IPS DF 6.9 (cell line): ENCODE results near the gene CYP39A1.

Experiments used
- DNase-seq: peaks from one replicate; pipeline ENCODE4 v3.0.0-alpha.2; 2013; ENCODE audit warnings: low read depth, low spot score
- H3K27ac ChIP-seq: one replicate; pipeline ENCODE4 v1.5.1; 2013; ENCODE audit warnings: low read length, control low read depth
- H3K27me3 ChIP-seq: 2 replicates; pipeline ENCODE4 v1.6.1; 2013; ENCODE audit warnings: mild to moderate bottlenecking, low read length; ENCODE audit not compliant: control insufficient read depth, insufficient read depth
- H3K36me3 ChIP-seq: 2 replicates; pipeline ENCODE4 v1.6.1; 2013; ENCODE audit warnings: low read length; ENCODE audit not compliant: control insufficient read depth, insufficient read depth
- H3K4me1 ChIP-seq: 2 replicates; pipeline ENCODE4 v1.6.1; 2013; ENCODE audit warnings: low read length; ENCODE audit not compliant: control insufficient read depth, insufficient read depth
- H3K4me3 ChIP-seq: 2 replicates; pipeline ENCODE4 v1.5.1; 2013; ENCODE audit warnings: mild to moderate bottlenecking, low read length
- H3K9me3 ChIP-seq: 2 replicates; pipeline ENCODE4 v1.6.1; 2013; ENCODE audit warnings: low read length, inconsistent platforms; ENCODE audit not compliant: control insufficient read depth, insufficient read depth
- WGBS: extraction: QIAGEN DNeasy Blood & Tissue Kit; methylation state at CpG from one replicate; pipeline ENCODE4 v1.1.7; 2013; ENCODE audit warnings: mixed read lengths, missing lambda C conversion rate; ENCODE audit not compliant: insufficient read length, insufficient coverage; 5-methylcytosine and 5-hydroxymethylcytosine counted together

Gene CYP39A1, protein sequence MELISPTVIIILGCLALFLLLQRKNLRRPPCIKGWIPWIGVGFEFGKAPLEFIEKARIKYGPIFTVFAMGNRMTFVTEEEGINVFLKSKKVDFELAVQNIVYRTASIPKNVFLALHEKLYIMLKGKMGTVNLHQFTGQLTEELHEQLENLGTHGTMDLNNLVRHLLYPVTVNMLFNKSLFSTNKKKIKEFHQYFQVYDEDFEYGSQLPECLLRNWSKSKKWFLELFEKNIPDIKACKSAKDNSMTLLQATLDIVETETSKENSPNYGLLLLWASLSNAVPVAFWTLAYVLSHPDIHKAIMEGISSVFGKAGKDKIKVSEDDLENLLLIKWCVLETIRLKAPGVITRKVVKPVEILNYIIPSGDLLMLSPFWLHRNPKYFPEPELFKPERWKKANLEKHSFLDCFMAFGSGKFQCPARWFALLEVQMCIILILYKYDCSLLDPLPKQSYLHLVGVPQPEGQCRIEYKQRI

DNA sequence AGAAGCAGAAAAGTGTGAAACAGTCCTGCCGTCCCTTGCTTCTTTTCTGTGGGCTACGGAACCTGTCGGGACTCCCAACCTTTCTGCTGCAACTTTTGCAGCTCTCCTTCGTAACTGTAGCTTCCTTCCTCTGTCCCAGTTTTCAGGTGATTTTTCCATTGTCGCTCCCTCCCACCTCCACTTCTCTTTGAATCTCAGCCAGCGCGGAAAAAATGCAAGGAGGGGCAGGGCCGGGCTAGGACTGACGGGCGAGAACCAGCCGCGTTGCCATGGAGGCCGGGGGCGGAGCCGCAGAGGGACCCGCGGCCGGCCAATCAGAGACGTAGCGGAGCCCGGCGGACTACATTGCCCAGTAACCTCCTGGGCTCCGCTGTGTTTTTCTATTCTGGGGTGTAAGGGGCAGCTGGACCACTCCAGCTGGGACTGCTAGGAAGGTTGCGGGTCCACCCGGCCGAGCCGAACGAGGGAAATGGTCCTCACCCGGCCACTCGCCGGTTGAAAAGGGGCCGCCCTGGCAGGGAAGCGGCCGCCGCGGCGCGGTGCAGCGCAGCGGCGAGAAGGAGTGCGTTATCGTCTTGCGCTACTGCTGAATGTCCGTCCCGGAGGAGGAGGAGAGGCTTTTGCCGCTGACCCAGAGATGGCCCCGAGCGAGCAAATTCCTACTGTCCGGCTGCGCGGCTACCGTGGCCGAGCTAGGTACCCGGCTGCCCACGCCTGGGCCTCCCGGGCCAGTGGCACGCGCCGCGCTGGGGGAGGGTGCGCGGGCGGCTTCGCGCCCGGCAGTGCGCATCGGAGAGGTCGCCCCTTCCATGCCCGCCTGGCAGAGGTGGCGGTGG is at the start of gene CYP39A1, which contains the start of gene SLC25A27:
Gene CYP39A1, minus strand, starts transcription at position 216 of the 836 bp plus-strand sequence. CDS start 236 bp downstream, outside the sequence.
Gene SLC25A27, plus strand, starts transcription at position 373 of the 836 bp plus-strand sequence. Its CDS starts 218 bp downstream, at position 591.
- H3K27ac ChIP-seq = no peak within 1 kb of the TSS
- peak; percentile 74 for DNase-seq
- no peaks in the 10 kb centered on the region for H3K36me3 ChIP-seq
- H3K4me3 ChIP-seq = peak within 1 kb of the TSS; percentile 89
- H3K9me3 ChIP-seq = no peaks in the 10 kb centered on the region
- H3K27me3 ChIP-seq = peaks cover 2% of the 10 kb centered on the region; the same call in 1 of the 2 replicates
- WGBS = no CpG with 5 or more reads among the region's 72 CpGs
- no peaks in the 10 kb centered on the region for H3K4me1 ChIP-seq

DNA sequence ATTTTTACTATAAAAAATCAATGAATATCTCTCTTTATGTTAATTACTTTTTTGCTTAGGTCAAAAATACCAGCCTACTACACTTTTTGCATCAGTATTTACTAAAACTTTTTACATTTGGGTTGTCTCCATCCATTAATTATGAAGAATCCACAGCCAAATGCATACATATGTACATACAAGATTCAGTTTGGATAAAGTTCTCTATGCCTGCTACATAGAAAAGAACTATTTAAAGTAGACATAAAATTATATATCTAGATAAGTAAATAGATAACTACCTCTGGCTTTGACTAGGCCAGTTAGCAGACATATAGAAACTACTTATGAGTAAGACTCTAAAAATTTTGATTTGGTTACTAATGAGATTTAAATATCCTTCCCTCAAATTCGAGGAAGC is 47.4 kb upstream of the CYP39A1 start:
- Histone ChIP-seq H3K36me3 (no peaks in the 10 kb centered on the region), H3K27ac (no peak overlapping the region), H3K4me3 (no peak overlapping the region), H3K27me3 (no peaks in the 10 kb centered on the region), H3K4me1 (no peaks in the 10 kb centered on the region), H3K9me3 (no peaks in the 10 kb centered on the region)
- DNase-seq = no peak
- no CpG with 5 or more reads among the region's 1 CpG for WGBS

DNA sequence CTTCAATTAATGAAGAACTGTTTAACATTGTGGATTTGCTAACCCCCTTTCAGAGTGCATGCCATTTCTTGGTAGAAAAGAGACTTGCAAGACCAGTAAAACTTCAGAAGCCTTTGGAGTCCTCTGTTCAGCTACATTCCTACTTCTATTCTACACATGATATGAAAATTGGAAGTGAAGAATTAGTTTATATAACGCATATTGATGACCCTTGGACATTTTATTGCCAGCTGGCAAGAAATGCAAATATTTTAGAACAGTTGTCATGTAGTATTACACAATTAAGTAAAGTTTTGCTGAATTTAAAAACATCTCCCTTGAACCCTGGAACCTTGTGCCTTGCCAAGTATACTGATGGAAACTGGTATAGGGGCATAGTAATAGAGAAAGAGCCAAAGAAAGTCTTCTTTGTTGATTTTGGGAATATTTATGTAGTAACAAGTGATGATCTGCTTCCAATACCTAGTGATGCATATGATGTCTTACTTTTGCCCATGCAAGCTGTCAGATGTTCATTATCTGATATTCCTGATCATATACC is 38.4 kb upstream of the CYP39A1 start:
- Histone ChIP-seq H3K27me3 (no peaks in the 10 kb centered on the region), H3K4me3 (no peak overlapping the region), H3K36me3 (no peaks in the 10 kb centered on the region; the same call in 1 of the 2 replicates), H3K27ac (no peak overlapping the region), H3K9me3 (no peaks in the 10 kb centered on the region), H3K4me1 (no peaks in the 10 kb centered on the region)
- WGBS = no CpG with 5 or more reads among the region's 1 CpG
- no peak for DNase-seq

DNA sequence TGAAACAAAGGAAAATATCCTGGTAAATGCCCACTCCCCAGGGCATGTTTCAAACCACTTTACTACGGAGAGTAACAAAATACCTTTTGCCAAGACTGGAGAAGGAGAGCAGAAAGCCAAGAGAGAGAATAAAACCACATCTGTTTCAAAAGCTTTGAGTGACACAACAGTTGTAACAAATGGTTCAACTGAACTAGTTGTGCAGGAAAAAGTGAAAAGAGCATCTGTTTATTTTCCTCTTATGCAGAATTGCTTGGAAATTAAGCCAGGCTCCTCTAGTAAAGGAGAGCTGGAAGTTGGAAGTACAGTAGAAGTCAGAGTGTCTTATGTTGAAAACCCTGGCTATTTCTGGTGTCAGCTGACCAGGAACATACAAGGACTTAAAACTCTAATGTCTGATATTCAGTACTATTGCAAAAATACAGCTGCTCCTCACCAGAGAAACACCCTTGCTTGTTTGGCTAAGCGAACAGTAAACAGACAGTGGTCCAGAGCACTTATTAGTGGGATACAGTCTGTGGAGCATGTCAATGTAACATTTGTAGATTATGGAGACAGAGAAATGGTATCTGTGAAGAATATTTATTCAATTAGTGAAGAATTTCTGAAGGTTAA is 37.6 kb upstream of the CYP39A1 start:
- no peaks in the 10 kb centered on the region for H3K9me3 ChIP-seq
- WGBS = no CpG with 5 or more reads among the region's 2 CpGs
- H3K27me3 ChIP-seq = no peaks in the 10 kb centered on the region
- DNase-seq = no peak
- H3K4me1 ChIP-seq = no peaks in the 10 kb centered on the region
- no peak overlapping the region for H3K4me3 ChIP-seq
- no peaks in the 10 kb centered on the region; the same call in 1 of the 2 replicates for H3K36me3 ChIP-seq
- no peak overlapping the region for H3K27ac ChIP-seq

DNA sequence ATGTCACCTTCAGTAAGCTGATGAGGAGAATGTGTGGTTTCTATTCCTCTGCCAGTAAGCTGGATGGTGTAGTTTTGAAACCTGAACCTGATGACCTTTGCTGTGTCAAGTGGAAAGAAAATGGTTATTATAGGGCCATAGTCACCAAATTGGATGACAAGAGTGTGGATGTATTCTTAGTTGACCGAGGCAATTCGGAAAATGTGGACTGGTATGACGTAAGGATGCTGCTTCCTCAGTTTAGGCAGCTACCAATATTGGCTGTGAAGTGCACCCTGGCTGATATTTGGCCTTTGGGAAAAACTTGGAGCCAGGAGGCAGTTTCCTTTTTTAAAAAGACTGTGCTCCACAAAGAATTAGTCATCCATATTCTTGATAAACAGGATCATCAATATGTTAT is 37.0 kb upstream of the CYP39A1 start:
- H3K27ac ChIP-seq = no peak overlapping the region
- H3K27me3 ChIP-seq = no peaks in the 10 kb centered on the region
- no CpG with 5 or more reads among the region's 3 CpGs for whole genome bisulfite sequencing
- no peaks in the 10 kb centered on the region for H3K9me3 ChIP-seq
- DNase-seq = no peak
- no peaks in the 10 kb centered on the region; the same call in 1 of the 2 replicates for H3K36me3 ChIP-seq
- no peaks in the 10 kb centered on the region for H3K4me1 ChIP-seq
- no peak overlapping the region for H3K4me3 ChIP-seq

DNA sequence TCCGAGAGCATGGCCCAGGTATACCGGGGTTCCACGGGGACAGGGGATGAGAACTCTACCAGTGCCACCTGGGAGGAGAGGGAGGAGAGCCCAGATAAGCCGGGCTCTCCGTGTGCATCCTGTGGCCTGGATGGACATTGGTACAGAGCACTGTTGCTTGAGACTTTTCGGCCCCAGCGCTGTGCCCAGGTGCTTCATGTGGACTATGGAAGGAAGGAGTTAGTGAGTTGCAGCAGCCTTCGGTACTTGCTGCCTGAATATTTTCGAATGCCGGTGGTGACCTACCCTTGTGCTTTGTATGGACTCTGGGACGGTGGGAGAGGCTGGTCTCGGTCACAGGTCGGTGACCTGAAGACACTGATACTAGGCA is 36.3 kb upstream of the CYP39A1 start:
- Histone ChIP-seq H3K36me3 (no peaks in the 10 kb centered on the region; the same call in 1 of the 2 replicates), H3K4me1 (no peaks in the 10 kb centered on the region), H3K4me3 (no peak overlapping the region), H3K9me3 (no peaks in the 10 kb centered on the region), H3K27ac (no peak overlapping the region), H3K27me3 (no peaks in the 10 kb centered on the region)
- DNase-seq = no peak
- WGBS = no CpG with 5 or more reads among the region's 13 CpGs

DNA sequence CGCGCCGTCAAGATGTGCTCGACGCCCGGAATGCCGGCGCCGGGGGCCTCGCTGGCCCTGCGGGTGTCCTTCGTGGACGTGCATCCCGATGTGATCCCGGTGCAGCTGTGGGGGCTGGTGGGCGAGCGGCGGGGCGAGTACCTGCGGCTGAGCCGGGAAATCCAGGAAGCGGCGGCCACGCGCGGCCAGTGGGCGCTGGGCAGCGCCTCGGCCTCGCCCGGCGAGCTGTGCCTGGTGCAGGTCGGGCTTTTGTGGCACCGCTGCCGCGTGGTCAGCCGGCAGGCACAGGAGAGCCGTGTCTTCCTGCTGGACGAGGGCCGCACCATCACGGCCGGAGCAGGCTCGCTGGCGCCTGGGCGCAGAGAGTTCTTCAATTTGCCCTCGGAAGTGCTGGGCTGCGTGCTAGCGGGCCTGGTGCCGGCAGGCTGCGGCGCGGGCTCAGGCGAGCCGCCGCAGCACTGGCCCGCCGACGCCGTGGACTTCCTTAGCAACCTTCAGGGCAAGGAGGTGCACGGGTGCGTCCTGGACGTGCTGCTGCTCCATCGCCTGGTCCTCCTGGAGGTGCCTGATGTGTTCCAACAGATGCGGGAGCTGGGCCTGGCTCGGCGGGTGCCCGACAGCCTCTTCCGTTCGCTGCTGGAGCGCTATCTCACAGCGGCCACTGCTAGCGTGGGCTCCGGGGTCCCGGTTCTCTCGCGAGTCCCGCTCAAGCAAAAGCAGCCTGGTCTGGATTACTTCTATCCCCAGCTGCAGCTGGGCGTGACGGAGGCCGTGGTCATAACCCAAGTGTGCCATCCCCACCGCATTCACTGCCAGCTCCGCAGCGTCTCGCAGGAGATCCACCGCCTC is 35.7 kb upstream of the CYP39A1 start:
- Histone ChIP-seq H3K4me1 (no peaks in the 10 kb centered on the region), H3K4me3 (no peak overlapping the region), H3K27me3 (no peaks in the 10 kb centered on the region), H3K36me3 (no peaks in the 10 kb centered on the region; the same call in 1 of the 2 replicates), H3K27ac (no peak overlapping the region), H3K9me3 (no peaks in the 10 kb centered on the region)
- DNase-seq = no peak
- WGBS = no CpG with 5 or more reads among the region's 85 CpGs

DNA sequence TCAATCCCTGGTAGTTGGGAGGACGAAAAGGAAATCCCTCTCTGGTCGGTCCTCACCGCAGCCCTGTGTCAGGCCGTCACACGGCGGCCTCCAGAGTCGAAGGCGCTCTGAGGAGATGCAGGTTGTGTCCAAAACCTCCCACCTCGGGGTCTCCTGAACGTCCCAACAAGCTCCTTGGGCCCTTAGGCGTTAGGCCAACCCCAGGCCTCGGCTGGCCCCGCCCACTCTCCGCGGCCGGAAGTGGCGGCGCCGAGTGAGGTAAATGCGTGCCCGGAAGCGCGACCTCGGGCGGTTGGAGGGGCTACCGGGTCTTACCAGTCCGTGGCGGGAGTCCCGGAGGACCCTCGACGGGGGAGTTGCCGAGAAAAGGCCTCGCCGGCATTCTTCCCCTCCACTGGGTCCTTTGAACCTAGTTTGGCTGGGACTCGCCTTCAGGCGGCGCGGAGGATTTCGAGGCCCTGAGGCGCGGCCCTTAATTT is 35.0 kb upstream of the CYP39A1 start, which contains the start of gene TDRD6:
Gene TDRD6, plus strand, starts transcription at position 267 of the 479 bp plus-strand sequence. CDS start 244 bp downstream, outside the sequence.
- no CpG with 5 or more reads among the region's 41 CpGs for WGBS

DNA sequence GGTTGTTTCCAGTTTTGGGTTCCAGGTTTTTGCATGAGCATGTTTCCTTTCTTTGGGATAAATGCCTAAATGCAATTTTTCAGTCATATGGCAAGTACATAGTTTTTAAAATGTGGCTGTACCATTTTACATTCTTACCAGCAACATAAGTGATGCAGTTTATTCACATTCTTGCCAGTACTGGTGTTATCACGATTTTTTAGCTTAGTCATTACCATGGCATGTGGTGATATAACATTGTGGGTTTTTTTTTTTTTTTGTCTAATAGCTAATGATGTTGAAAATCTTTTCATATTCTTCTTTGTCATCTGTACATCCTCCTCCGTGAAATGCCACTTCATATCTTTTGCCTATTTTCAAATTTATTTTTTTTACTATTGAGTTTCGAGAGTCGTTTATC is 32.2 kb upstream of the CYP39A1 start:
- no peaks in the 10 kb centered on the region; the same call in 1 of the 2 replicates for H3K36me3 ChIP-seq
- no peaks in the 10 kb centered on the region for H3K27me3 ChIP-seq
- no peaks in the 10 kb centered on the region for H3K4me1 ChIP-seq
- no CpG with 5 or more reads among the region's 4 CpGs for WGBS
- no peak overlapping the region for H3K4me3 ChIP-seq
- H3K9me3 ChIP-seq = no peaks in the 10 kb centered on the region
- H3K27ac ChIP-seq = no peak overlapping the region
- DNase-seq = no peak

More for the DNA sequence above, 35.0 kb upstream of the CYP39A1 start, which contains the start of gene TDRD6:
- Histone ChIP-seq H3K4me1 (no peaks in the 10 kb centered on the region), H3K27me3 (no peaks in the 10 kb centered on the region), H3K9me3 (no peaks in the 10 kb centered on the region), H3K36me3 (no peaks in the 10 kb centered on the region; the same call in 1 of the 2 replicates), H3K27ac (no peak within 1 kb of the TSS), H3K4me3 (no peak within 1 kb of the TSS)
- no peak for DNase-seq
